Measurements from ENCODE around the gene STK40. TPM values are rescaled to one million over a fixed set of nuclear protein-coding genes. Genes with fewer than 3 reads are reported as not detected.

STK40 gene
- total RNA-seq, 1 experiment from 2014 or later: 26.2 TPM

DNA sequence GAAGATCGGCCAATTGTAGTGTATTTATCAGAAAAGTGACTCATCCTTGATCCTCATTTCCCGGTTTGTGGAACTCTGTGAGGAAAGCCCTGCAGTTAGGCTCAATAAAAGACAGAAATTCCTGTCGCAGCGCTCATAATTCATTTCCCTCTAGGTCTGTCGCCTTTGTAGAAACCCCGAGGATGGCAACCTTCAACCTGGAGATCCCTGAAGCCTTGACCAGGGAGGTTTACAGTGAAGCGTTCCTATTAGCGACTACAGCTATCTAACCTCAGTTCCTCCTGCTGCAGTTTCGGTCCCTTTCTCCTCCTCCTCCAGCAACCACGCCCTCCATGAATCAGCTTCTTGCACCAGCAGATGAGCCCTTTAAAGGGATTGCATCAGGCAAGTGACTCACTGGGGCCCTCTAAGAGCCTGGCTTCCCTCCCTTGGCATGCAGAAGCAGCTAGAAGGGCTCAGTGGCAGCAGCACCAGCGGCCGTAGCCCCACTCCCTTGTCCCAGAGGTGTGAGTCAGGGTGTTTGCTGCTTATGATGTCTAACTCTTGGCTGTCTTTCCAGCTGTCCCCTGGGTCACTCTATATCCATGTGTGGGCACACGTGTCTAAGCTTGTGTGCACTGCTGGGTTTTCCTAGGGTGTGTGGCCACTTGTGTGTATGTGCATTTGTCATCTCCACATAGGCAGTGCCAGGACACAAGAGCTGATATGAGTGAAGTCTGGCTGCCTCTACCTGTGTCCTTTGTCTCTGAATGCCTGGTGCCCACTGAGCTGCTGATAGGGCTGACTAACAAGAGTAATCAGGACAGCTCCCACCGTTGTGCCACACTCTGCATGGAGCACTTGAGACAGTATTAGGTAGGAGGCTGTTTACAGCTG lies 779 bp upstream of the STK40 start:
- no CpG with 5 or more reads among the region's 14 CpGs for WGBS (ENCODE audit: extremely low coverage, insufficient read length, low lambda C conversion rate)

More for the DNA sequence above, 779 bp upstream of the STK40 start:
- Mint-ChIP-seq H3K4me1 (peaks cover 28 to 30% of the 10 kb centered on the region in 2 experiments), H3K27ac (peak overlapping the region; percentile 99 to 100 (median 100)), H3K27me3 (ENCODE audit: low read depth) (no peaks in the 10 kb centered on the region), H3K9me3 (no peaks in the 10 kb centered on the region), H3K36me3 (ENCODE audit: insufficient read depth in 1 of 3, low read depth in 3 of 3) (peaks cover 4 to 19% (median 12%) of the 10 kb centered on the region in 3 experiments; a peak in 6 of 7 replicates), H3K4me3 (peak overlapping the region; percentile 87 to 88)
- no peak overlapping the region for H3K23ac ChIP-seq (ENCODE audit: insufficient read length, low read depth, low read length)
- H2AK5ac ChIP-seq (ENCODE audit: insufficient read length, low read length): no peak overlapping the region
- peak overlapping the region; percentile 85; the same call in 1 of the 2 replicates for H3K14ac ChIP-seq (ENCODE audit: insufficient read depth, low read length)
- no peaks in the 10 kb centered on the region for H3K79me1 ChIP-seq (ENCODE audit: insufficient read depth, low read depth, low read length, poor library complexity, severe bottlenecking)
- H3K27ac ChIP-seq (ENCODE audit: insufficient read length, low read depth, low read length): peak overlapping the region; percentile 85
- peak overlapping the region; percentile 6 for H4K8ac ChIP-seq (replicated peaks; ENCODE audit: insufficient read length, low read depth, low read length)
- H3K27me3 ChIP-seq (ENCODE audit: insufficient read depth, low read length): no peaks in the 10 kb centered on the region
- H2BK5ac ChIP-seq (ENCODE audit: insufficient read length, low read length): peak overlapping the region; percentile 38
- H2BK12ac ChIP-seq (ENCODE audit: insufficient read length, low read depth, low read length): peak overlapping the region; percentile 18
- peak; percentile 94 for DNase-seq
- H4K5ac ChIP-seq (ENCODE audit: insufficient read length, low read depth, low read length): peak overlapping the region; percentile 69
- no peak overlapping the region for H2BK20ac ChIP-seq (ENCODE audit: low read depth, low read length, poor library complexity, severe bottlenecking)
- H3K23me2 ChIP-seq (ENCODE audit: insufficient read length, low read depth, low read length, poor library complexity, severe bottlenecking): peaks cover 11% of the 10 kb centered on the region
- H3K4me2 ChIP-seq (ENCODE audit: insufficient read depth, insufficient read length, low read length): peak overlapping the region; percentile 82
- H3K79me2 ChIP-seq (ENCODE audit: insufficient read depth, low read length): peaks cover 9% of the 10 kb centered on the region; the same call in 1 of the 2 replicates
- H2AFZ ChIP-seq (ENCODE audit: low read length): no peak overlapping the region
- peak overlapping the region; percentile 5 for H3K56ac ChIP-seq (ENCODE audit: insufficient read length, low read depth, low read length)
- H2BK15ac ChIP-seq (ENCODE audit: low read depth, low read length): no peak overlapping the region
- no peak overlapping the region; the same call in 1 of the 2 replicates for H3K4ac ChIP-seq (ENCODE audit: low read depth, low read length)
- no peak overlapping the region for H4K91ac ChIP-seq (ENCODE audit: insufficient read length, low read depth, low read length)
- peak overlapping the region; percentile 56 for H3T11ph ChIP-seq (ENCODE audit: low read length)
- no peaks in the 10 kb centered on the region for H4K20me1 ChIP-seq (ENCODE audit: control insufficient read depth, insufficient read depth, insufficient read length)
- H3K9me3 ChIP-seq (ENCODE audit: control insufficient read depth, low read depth, low read length): no peaks in the 10 kb centered on the region
- peak overlapping the region; percentile 12 for H2BK120ac ChIP-seq (ENCODE audit: low read depth, low read length, poor library complexity, severe bottlenecking)
- TF ChIP-seq, protein P1, sequence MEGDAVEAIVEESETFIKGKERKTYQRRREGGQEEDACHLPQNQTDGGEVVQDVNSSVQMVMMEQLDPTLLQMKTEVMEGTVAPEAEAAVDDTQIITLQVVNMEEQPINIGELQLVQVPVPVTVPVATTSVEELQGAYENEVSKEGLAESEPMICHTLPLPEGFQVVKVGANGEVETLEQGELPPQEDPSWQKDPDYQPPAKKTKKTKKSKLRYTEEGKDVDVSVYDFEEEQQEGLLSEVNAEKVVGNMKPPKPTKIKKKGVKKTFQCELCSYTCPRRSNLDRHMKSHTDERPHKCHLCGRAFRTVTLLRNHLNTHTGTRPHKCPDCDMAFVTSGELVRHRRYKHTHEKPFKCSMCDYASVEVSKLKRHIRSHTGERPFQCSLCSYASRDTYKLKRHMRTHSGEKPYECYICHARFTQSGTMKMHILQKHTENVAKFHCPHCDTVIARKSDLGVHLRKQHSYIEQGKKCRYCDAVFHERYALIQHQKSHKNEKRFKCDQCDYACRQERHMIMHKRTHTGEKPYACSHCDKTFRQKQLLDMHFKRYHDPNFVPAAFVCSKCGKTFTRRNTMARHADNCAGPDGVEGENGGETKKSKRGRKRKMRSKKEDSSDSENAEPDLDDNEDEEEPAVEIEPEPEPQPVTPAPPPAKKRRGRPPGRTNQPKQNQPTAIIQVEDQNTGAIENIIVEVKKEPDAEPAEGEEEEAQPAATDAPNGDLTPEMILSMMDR (conservative IDR thresholded peaks at IDR 0.05): no peak
- H3K9ac ChIP-seq (ENCODE audit: extremely low read depth, insufficient read length, low read length): peak overlapping the region; percentile 66
- peaks cover 5% of the 10 kb centered on the region; the same call in 1 of the 2 replicates for H3K4me1 ChIP-seq (ENCODE audit: insufficient read depth, low read length)
- H3K18ac ChIP-seq (ENCODE audit: insufficient read length, low read depth, low read length): peak overlapping the region; percentile 85

Measured in H9 (cell line).